Measurements from ENCODE around the gene SNX30.
A peak's percentile ranks its signal among the peaks of the same experiment; 100 is the strongest.
"Not testable (repeated sequence)": the region's sequence is repeated elsewhere in the genome, so short reads cannot be mapped to it uniquely, and the experiment has no call there.

SNX30 gene, protein sequence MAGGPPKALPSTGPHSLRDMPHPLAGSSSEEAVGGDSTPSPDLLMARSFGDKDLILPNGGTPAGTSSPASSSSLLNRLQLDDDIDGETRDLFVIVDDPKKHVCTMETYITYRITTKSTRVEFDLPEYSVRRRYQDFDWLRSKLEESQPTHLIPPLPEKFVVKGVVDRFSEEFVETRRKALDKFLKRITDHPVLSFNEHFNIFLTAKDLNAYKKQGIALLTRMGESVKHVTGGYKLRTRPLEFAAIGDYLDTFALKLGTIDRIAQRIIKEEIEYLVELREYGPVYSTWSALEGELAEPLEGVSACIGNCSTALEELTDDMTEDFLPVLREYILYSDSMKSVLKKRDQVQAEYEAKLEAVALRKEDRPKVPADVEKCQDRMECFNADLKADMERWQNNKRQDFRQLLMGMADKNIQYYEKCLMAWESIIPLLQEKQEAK

GRCh38 chr9:112750016-112750763 is at the start of gene SNX30:
TSS of gene SNX30 (plus strand) at chr9:112750760. CDS start at chr9:112751002, 242 bp downstream.
- peak; percentile 64 for DNase-seq

- DNase-seq = no peak
Observed at GRCh38 chr9:112703304-112703703, 47.3 kb upstream of the SNX30 start.

DNA sequence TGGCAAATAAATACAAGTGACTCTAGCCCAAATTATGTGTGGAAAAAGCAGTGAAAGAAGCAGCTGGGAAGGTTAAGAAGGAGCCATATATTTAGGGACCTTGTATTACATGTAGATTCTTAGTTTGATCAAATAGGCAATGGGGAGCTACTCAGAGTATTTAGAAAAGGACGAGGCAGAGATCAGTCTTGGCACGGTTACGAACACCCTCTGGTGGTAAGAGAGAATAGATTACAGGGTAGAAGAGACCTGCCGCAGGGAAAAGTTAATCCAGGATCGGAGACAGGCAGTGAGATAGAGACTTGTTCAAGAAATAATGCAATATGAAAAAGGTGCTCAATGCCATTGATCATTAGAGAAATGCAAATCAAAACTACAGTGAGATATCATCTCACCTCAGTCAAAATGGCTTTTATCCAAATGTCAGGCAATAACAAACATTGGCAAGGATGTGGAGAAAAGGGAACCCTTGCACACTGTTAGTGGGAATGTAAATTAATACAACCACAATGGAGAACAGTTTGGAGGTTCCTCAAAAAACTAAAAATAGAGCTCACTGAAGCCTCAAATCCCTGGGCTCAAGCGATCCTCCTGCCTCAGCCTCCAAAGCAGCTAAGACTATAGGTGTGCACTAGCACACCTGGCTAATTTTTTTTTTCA is 44.7 kb upstream of the SNX30 start:
- DNase-seq = no peak

- no peak for DNase-seq
Observed at GRCh38 chr9:112711050-112711689, 39.4 kb upstream of the SNX30 start.

- DNase-seq = no peak
Observed at GRCh38 chr9:112712678-112713077, 37.9 kb upstream of the SNX30 start.

GRCh38 chr9:112717661-112718331 is 32.8 kb upstream of the SNX30 start, which contains the start of gene INIP:
TSS of gene INIP (minus strand) at chr9:112718117. CDS start at chr9:112716485, 1,632 bp downstream.
- peak; percentile 85 for DNase-seq

DNA sequence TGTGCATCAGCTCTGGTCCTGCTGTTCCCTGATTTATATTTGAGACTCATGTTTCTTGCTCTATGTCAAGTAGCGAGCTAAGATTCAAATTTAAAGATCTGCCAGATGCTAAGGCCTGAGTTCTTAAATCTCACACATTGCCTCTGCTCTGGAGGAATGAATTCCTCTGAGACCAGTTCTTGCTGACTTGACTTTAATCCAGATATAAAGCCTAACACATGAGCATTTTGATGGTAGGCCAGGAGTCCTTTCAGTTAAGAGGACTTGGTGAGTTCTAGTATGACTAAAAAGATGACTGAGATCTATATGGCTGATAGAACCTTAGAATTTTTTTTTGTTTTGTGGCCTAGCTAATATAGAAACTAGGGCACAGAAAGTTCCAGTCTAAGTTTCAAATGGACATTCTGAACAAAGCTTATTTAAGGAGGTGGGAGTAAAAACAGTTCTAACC is 31.3 kb upstream of the SNX30 start:
- DNase-seq = no peak

- no peak for DNase-seq
Observed at GRCh38 chr9:112719696-112720095, 30.9 kb upstream of the SNX30 start.

- DNase-seq = no peak
Observed at GRCh38 chr9:112720113-112720780, 30.3 kb upstream of the SNX30 start.

DNA sequence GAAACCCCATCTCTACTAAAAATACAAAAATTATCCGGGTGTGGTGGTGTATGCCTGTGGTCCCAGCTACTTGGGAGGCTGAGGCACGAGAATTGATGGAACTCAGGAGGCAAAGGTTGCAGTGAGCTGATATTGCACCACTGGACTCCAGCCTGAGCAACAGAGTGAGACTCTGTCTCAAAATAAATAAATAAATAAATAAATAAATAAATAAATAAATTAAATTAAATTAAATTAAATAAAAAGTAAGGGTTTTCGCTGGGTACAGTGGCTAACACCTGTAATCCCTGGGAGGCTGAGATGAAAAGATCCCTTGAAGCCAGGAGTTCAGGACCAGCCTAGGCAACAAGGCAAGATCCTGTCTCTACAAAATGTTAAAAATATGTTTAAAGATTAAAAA is 27.8 kb upstream of the SNX30 start:
- not testable (repeated sequence) for DNase-seq

DNA sequence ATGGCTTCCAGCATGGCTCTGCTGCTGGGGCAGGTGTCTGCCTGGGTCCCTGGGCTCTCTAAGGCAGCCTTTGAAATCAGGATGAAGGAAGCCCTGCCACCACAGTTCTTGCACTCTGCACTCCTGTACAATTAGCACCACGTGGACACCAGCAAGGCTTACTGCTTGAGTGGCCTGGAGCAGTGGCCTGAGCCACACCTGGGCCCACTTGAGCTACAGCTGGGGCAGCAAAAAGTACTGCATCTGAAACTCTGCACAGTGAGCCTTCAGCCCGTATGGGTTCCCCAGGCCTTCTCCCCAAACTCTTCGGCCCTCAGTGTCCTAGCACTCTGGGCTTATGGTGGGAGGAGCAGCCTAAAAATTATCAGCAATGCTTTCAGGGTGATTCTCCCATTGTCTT is 24.6 kb upstream of the SNX30 start:
- DNase-seq = no peak

- no peak for DNase-seq
Observed at GRCh38 chr9:112726428-112726827, 24.1 kb upstream of the SNX30 start.

DNA sequence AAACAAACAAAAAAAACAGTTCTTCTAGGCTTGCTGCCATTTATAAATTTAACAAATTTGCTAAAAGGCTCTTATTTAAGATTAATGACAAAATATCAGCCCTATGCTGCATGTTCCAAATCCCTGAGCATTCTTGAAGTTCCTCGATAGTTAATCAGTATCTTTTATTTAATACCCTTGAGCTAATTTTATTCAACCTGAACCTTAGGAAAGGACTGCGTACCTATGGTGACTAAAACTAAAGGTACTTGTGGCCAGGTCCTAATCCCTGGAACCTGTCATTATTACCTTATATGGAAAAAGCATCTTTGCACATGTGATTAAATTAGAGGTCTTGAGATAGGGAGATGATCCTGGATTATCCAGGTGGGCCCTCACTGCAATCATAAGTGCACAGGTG is 22.2 kb upstream of the SNX30 start:
- DNase-seq = no peak

- no peak for DNase-seq
Observed at GRCh38 chr9:112731971-112732370, 18.6 kb upstream of the SNX30 start.

DNA sequence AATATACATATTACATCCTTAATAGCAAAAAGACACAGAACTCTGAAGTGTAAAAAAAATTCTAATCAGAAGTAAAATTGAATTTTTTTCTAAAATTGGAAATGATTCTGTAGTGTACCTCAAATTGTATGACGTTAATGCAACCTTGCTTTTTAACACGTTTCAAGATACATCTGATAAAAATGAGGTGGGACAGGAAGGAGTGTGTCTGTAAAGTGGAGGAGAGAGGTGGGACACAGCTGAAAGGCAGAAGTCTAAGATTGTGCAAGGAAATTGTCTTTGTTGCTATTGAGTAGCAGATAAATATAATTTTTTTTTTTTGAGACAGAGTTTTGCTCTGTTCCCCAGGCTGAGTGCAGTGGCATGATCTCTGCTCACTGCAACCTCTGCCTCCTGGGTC is 15.7 kb upstream of the SNX30 start:
- DNase-seq = no peak

DNA sequence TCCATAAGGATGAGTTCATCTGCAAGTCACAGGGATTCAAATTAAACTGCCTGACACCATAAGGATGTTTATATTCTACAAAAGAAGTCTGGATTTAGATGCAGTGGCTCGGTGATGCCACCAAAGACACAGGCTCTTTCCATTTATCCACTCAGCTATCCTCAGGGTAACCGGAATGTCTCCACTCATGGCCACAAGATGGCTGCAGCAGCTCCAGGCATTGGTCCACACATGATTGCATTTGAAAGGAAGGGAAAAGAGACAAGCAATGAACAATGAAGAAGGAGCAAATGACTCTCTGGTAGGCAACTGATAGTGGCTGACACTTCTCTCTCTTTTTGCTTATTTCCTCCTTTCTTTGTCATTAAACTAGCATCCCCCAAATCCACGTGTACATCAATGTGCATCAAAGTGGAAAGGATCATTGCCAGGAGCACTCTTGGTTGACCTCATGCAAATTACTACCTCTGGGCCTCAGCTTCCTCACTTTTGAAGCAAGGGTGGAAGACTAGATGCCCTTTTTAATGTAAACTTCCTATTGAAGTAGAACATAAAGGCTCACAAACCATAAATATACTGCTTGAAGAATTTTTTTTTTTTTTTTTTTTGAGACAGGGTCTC is 7.2 kb upstream of the SNX30 start:
- DNase-seq = no peak

- no peak for DNase-seq
Observed at GRCh38 chr9:112744177-112744576, 6.4 kb upstream of the SNX30 start.

GRCh38 chr9:112747094-112747493 is 3.5 kb upstream of the SNX30 start:
- no peak for DNase-seq

DNA sequence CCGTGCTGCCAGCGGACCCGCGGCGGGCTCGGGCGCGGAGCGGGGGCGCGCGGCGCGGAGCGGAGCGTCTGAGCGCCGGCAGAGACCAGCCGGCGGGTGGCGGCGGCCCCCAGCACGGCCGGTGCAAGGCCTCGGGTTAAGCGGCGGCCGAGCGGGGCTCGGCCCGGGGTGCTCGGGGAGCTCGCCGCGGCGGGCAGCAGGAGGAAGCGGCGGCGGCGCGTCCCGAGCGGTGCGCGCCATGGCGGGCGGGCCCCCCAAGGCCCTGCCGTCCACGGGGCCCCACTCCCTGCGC is 150 bp downstream of the SNX30 start:
- DNase-seq = no peak

DNA sequence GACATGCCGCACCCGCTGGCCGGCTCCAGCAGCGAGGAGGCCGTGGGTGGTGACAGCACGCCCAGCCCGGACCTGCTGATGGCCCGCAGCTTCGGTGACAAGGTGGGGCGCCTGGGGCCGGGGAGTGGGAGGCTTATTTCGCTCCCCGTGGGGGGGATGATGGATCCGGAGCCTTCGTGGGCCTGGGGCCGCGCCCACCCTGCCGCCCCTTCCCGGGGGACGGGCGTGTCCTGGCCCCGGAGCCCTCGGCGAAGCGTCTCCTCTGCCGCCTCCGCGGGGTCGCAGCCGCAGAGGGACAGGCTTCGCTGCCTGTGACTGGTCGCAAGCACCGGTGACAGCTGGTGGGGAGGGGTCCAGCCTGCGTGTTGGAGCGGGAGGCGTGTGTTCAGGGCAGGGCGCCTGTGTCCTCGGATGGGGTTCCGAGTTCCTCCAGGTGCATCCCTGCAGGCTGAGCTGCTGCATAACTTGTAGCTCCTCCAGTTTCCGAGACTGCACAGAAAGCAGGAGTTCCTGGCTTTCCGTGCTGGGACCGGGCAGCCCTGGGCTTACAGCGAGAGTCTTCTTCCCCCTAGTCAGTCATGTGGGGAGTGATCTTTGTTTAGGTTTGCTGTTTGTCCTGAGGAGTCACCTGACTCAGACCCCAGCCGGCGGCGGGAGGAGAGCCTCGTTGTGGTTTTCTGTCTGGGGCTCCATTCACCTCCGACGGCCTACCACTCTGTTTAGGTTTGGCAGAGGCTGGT is 666 bp downstream of the SNX30 start:
- peak; percentile 26 for DNase-seq
